Heart right ventricle (tissue), 16 donors: Measurements from ENCODE around the gene CDC42BPA. TPM values are rescaled to one million over a fixed set of nuclear protein-coding genes. Genes with fewer than 3 reads are reported as not detected.
A peak's percentile ranks its signal among the peaks of the same experiment; 100 is the strongest.

Experiments
- ATAC-seq, 8 donors: fragments of 200-7000 bp; cut with Tn5 transposase; one replicate each; pipeline ENCODE4 v1.9.1; 2020; ENCODE audit warnings: mild to moderate bottlenecking in 8 of 8, moderate library complexity in 8 of 8, moderate number of reproducible peaks in 1 of 8
- DNase-seq, 2 donors: peaks; one replicate each; pipeline ENCODE4 v3.0.0-alpha.2; 2020
- H3K27ac ChIP-seq, 10 donors: fragments of 200-600 bp; sonication (generic) in 2 of 10; one replicate each; pipeline versions ENCODE4 v1.5.0 to v1.8.0; 2020 to 2022; ENCODE audit warnings: mild to moderate bottlenecking in 3 of 10
- H3K27me3 ChIP-seq, 7 donors: fragments of 200-600 bp; one replicate each; pipeline ENCODE4 v1.8.0; 2021 to 2022; ENCODE audit warnings: mild to moderate bottlenecking in 2 of 7
- H3K36me3 ChIP-seq, 9 donors: fragments of 200-600 bp; sonication (generic) in 1 of 9; one replicate each; pipeline versions ENCODE4 v1.5.0 to v1.8.0; 2020 to 2022; ENCODE audit warnings: mild to moderate bottlenecking in 2 of 9
- H3K4me1 ChIP-seq, 9 donors: fragments of 200-600 bp; sonication (generic) in 1 of 9; one replicate each; pipeline versions ENCODE4 v1.5.0 to v1.8.0; 2020 to 2022; ENCODE audit warnings: mild to moderate bottlenecking in 4 of 9
- H3K4me3 ChIP-seq, 10 donors: fragments of 200-600 bp; sonication (generic) in 2 of 10; one replicate each; pipeline versions ENCODE4 v1.5.0 to v1.8.0; 2020 to 2022; ENCODE audit warnings: mild to moderate bottlenecking in 7 of 10, moderate library complexity in 2 of 10
- H3K9me3 ChIP-seq, 11 donors: fragments of 200-600 bp in 10 of 11; sonication (generic) in 2 of 11; one replicate each; pipeline versions ENCODE4 v1.5.0 to v1.8.0; 2013 to 2022; ENCODE audit warnings: mild to moderate bottlenecking in 2 of 11, control low read depth in 1 of 11, moderate library complexity in 1 of 11
- WGBS, 2 donors: extraction: QIAGEN DNeasy Blood & Tissue Kit; methylation state at CpG; one replicate each; pipeline ENCODE4 v1.1.7; 2013; ENCODE audit warnings: inconsistent platforms in 1 of 2; 5-methylcytosine and 5-hydroxymethylcytosine counted together
- intact Hi-C, 10 donors: fragments of 100-400 bp; cut with DNase I; formaldehyde crosslinking; loops; one replicate each; pipeline versions ENCODE4 v1.11.1 to v1.14.2; 2022
- polyA plus RNA-seq, 2 donors: library from polyadenylated mRNA; stranded (reverse); fragments of 200-250 nt; gene quantifications; one replicate each; pipeline ENCODE4 v1.2.3, GENCODE V29; 2013
- total RNA-seq, 10 donors: library from RNA; stranded (reverse); fragmentation: NEBNext Ultra II Directional in 3 of 10; extraction: Animal tissue kit (Norgen Biotek cat#: 25700) in 3 of 10; gene quantifications; one replicate each; pipeline versions ENCODE4 v1.2.1 to v1.2.4, GENCODE V29; 2021 to 2023
- TF ChIP-seq, protein P1 (sequence below), 9 donors: fragments of 200-600 bp; sonication (generic) in 2 of 9; IDR thresholded peaks; one replicate each; pipeline versions ENCODE4 v1.5.0 to v1.8.0; 2021 to 2022; ENCODE audit warnings: antibody characterized with exemption in 9 of 9, mild to moderate bottlenecking in 5 of 9, moderate library complexity in 1 of 9
- donor health status: Arrhythmogenic right ventricular cardiomyopathy.
- donor health status: ischemic (EF 13 %, LVEDD 7.1; RV severe dilation, severe dysfunction).
- donor health status: healthy with polysubstance abuse.
- donor health status: DM: no; HTN: yes; CAD: no.
- donor health status: DM: no; HTN: no; CAD: no.
- donor health status: ischemic (EF 25% LVEDD 6.9; RV normal size, moderate dysfunction).
- donor health status: ischemic (EF 25% LVEDD 5.7; RV mildly dilated, moderate dysfunction).
- donor health status: healthy.
- donor health status: DM: yes; HTN: yes; CAD: no.
- donor health status: Ischemic cardiomyopathy.
- donor health status: ischemic (EF 35%, LVEDD 5.7; RV mildly dilated, moderate dysfunction).
- donor health status: nonischemic (EF 11% LVEDD 7.7; RV severe dilation, severe dysfunction).
- donor health status: DM: yes; HTN: yes; CAD: no.
- donor health status: PGD.
- donor health status: ischemic (EF 29% LVEDD 5.4; RV normal size, mild dysfunction).
- donor health status: nonischemic (EF 23%, LVEDD 6.1; RV moderate dilation, normal function).

CDC42BPA gene
- total and polyA plus RNA-seq, 12 donors: 8.6 to 39.5 (median 31.5) TPM

DNA sequence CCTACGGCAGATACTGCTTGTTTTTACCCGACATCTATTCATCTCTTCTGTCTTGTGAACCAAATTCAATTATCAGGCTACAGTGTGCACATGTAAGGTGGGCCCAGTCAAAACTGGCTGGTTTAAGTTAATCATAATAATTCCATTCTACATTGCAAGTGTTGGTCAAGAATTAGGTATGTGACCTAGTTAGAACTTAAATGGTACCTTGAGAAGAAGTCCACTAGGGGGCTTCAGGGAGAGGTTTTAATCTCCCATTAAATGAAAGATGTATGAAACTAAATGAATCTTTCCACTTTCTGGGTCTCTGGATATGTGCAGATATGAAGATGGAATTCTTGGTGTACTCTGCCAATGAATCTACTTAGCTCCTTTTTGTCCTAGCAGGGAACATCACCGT lies 187.1 kb downstream of the CDC42BPA start:
- no peak overlapping the region for H3K27ac ChIP-seq
- peaks cover 0 to 40% (median 5%) of the 10 kb centered on the region in 9 donors for H3K36me3 ChIP-seq
- no peak overlapping the region for H3K4me3 ChIP-seq
- no peaks in the 10 kb centered on the region for H3K9me3 ChIP-seq
- H3K4me1 ChIP-seq: peaks cover 0 to 13% (median 0%) of the 10 kb centered on the region in 9 donors
- DNase-seq (no peak), ATAC-seq (peak in 3 of 8 donors; percentile 20 to 62 (median 34))
- TF ChIP-seq, protein P1, sequence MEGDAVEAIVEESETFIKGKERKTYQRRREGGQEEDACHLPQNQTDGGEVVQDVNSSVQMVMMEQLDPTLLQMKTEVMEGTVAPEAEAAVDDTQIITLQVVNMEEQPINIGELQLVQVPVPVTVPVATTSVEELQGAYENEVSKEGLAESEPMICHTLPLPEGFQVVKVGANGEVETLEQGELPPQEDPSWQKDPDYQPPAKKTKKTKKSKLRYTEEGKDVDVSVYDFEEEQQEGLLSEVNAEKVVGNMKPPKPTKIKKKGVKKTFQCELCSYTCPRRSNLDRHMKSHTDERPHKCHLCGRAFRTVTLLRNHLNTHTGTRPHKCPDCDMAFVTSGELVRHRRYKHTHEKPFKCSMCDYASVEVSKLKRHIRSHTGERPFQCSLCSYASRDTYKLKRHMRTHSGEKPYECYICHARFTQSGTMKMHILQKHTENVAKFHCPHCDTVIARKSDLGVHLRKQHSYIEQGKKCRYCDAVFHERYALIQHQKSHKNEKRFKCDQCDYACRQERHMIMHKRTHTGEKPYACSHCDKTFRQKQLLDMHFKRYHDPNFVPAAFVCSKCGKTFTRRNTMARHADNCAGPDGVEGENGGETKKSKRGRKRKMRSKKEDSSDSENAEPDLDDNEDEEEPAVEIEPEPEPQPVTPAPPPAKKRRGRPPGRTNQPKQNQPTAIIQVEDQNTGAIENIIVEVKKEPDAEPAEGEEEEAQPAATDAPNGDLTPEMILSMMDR (IDR thresholded peaks at IDR 0.05): peak; percentile 14 to 66 (median 53)
- no peaks in the 10 kb centered on the region for H3K27me3 ChIP-seq
- WGBS, 2 donors: 74 to 79% methylated on average over 3 of the region's 3 CpGs
- intact Hi-C loops: loop anchor here in 8 of 10 donors (1.0 to 10.0 kb wide), 4 partner anchors 304 to 306 kb away; no protein-coding TSS in a partner anchor

DNA sequence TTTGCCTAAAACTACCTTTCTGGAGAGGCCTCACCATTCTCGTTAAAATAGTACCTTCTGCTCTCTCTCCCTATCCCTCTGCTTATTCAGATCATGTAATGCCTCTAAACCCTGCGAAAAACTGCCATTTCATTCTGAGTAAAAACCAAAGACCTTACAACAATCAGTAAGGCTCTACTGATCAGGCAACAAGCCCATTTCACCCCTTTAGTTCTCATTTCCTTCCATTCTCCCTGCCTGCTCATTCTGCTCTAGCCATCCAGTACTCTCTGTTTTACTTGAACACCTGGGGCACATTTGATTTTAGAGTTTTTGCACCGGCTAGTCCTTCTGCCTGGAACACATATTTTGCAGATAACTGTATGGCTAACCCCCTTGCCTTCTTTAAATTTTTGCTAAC lies 190.4 kb downstream of the CDC42BPA start:
- 93 to 95% methylated on average over 3 of the region's 3 CpGs for WGBS, 2 donors
- ATAC-seq (no peak), DNase-seq (no peak)
- intact Hi-C loops: loop anchor here in 3 of 10 donors (5.0 to 10.0 kb wide), 3 partner anchors 309 to 1633 kb away; no protein-coding TSS in a partner anchor
- Histone ChIP-seq H3K27ac (no peak overlapping the region), H3K9me3 (no peaks in the 10 kb centered on the region), H3K36me3 (peaks cover 0 to 34% (median 5%) of the 10 kb centered on the region in 9 donors), H3K4me1 (peaks cover 0 to 8% (median 0%) of the 10 kb centered on the region in 9 donors), H3K4me3 (no peak overlapping the region), H3K27me3 (no peaks in the 10 kb centered on the region)
- TF ChIP-seq, protein P1 (IDR thresholded peaks at IDR 0.05): no peak

DNA sequence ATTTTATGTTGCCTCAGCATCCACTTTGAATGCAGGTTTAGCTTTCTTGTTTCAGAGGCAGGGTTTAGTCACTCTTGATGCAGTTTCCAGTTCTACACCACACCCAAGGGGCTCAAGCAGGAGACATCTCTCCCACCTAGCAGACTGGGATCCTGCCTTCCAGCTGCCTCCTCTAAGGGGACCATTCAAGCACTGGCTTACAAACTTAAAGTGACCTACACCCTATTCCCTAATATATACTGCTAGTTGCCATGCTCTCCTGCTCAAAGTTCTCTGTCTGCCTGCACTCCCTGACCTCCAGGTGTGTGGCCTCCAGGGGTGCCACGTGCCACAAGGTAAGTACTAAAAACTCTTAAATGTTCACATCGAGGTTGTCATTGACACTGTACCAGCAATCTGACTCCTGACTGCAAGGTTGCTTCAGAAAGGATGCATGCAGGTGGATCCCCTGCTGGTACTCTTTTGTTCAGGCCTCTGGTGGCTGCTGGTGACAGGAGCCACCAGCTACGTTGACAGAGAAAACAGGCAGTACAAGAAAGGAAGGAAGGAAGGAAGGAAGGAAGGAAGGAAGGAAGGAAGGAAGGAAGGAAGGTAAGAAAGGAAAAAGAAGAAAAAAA lies 192.3 kb downstream of the CDC42BPA start:
- intact Hi-C loops: loop anchor here in 3 of 10 donors (5.0 to 10.0 kb wide), 3 partner anchors 311 to 1631 kb away; no protein-coding TSS in a partner anchor

DNA sequence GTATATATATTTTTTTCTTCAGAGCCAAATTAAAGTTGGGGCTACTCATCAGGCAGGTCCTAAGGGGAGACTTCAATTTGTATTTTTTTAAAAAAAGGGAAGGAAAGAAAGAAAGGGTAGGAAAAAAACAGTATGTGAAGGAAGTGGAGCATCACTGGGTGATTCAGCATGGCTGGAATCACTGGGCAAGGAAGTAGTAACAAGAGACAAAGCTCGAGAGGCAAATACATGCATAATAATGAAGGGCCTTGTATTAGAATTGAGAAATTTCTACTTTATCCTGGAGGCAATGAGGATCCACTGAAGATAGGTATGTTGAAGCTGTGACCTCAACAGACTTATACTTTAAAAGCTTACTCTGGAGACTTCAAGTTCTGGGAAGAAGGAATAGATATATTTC lies 193.8 kb downstream of the CDC42BPA start:
- WGBS, 2 donors: 87 to 95% methylated on average over 1 of the region's 1 CpG
- TF ChIP-seq, protein P1 (IDR thresholded peaks at IDR 0.05): no peak

More for the DNA sequence above, 192.3 kb downstream of the CDC42BPA start:
- DNase-seq (no peak), ATAC-seq (no peak)
- Histone ChIP-seq H3K9me3 (no peaks in the 10 kb centered on the region), H3K4me3 (no peak overlapping the region), H3K27ac (no peak overlapping the region), H3K4me1 (peaks cover 0 to 1% (median 0%) of the 10 kb centered on the region in 9 donors), H3K27me3 (no peaks in the 10 kb centered on the region), H3K36me3 (peaks cover 0 to 38% (median 5%) of the 10 kb centered on the region in 9 donors)
- 66 to 69% methylated on average over 3 of the region's 3 CpGs for WGBS, 2 donors
- TF ChIP-seq, protein P1 (IDR thresholded peaks at IDR 0.05): no peak

More for the DNA sequence above, 193.8 kb downstream of the CDC42BPA start:
- Histone ChIP-seq H3K4me3 (no peak overlapping the region), H3K9me3 (no peaks in the 10 kb centered on the region), H3K27ac (no peak overlapping the region), H3K36me3 (peaks cover 0 to 48% (median 5%) of the 10 kb centered on the region in 9 donors), H3K27me3 (no peaks in the 10 kb centered on the region), H3K4me1 (no peaks in the 10 kb centered on the region)
- no peak for DNase-seq
- no peak for ATAC-seq
- intact Hi-C loops: loop anchor here in 2 of 10 donors (10.0 kb wide), 2 partner anchors 320 to 1630 kb away; no protein-coding TSS in a partner anchor
